CD4-positive, alpha-beta T cell treated with Interleukin-12 subunit alpha and Interleukin-12 subunit beta, for 1 hour (primary cell): ENCODE measurements around the gene SBF1.

Source experiments
- DNase-seq: peaks from one replicate; pipeline ENCODE4 v3.0.0-alpha.2; 2020

The SBF1 gene

GRCh38 chr22:50396751-50397370 lies 78.0 kb downstream of the SBF1 start:
- no peak for DNase-seq
